HG02870 (cell line): ENCODE measurements around the gene UNC5B.

ENCODE experiments used
- ATAC-seq: cut with Tn5 transposase; IDR thresholded peaks from one replicate; pipeline ENCODE4 v1.9.1; 2021; ENCODE audit warnings: mild to moderate bottlenecking, moderate library complexity; ENCODE audit not compliant: unreplicated experiment

The UNC5B gene

GRCh38 chr10:71251319-71251718 is 38.9 kb downstream of the UNC5B start:
- ATAC-seq, result no peak

- no peak for ATAC-seq
Observed at GRCh38 chr10:71252220-71252619, 39.9 kb downstream of the UNC5B start.

- no peak for ATAC-seq
Observed at GRCh38 chr10:71253981-71254818, 41.8 kb downstream of the UNC5B start.

- no peak for ATAC-seq
Observed at GRCh38 chr10:71254834-71255549, 42.6 kb downstream of the UNC5B start.

- no peak for ATAC-seq
Observed at GRCh38 chr10:71255550-71255807, 43.1 kb downstream of the UNC5B start.

GRCh38 chr10:71255808-71256660 is 43.7 kb downstream of the UNC5B start:
- no peak for ATAC-seq

GRCh38 chr10:71256661-71257318 is 44.4 kb downstream of the UNC5B start:
- no peak for ATAC-seq

- ATAC-seq, result no peak
Observed at GRCh38 chr10:71257319-71257997, 45.1 kb downstream of the UNC5B start.

GRCh38 chr10:71258046-71258445 is 45.7 kb downstream of the UNC5B start:
- ATAC-seq, result no peak

- ATAC-seq, result no peak
Observed at GRCh38 chr10:71258446-71259145, 46.2 kb downstream of the UNC5B start.

GRCh38 chr10:71259282-71259681 is 46.9 kb downstream of the UNC5B start:
- ATAC-seq, result no peak

- no peak for ATAC-seq
Observed at GRCh38 chr10:71259815-71260501, 47.6 kb downstream of the UNC5B start.

GRCh38 chr10:71260622-71261325 is 48.4 kb downstream of the UNC5B start:
- no peak for ATAC-seq

- ATAC-seq, result no peak
Observed at GRCh38 chr10:71262027-71262426, 49.7 kb downstream of the UNC5B start.

GRCh38 chr10:71262817-71263216 is 50.4 kb downstream of the UNC5B start:
- no peak for ATAC-seq

GRCh38 chr10:71263376-71263775 is 51.0 kb downstream of the UNC5B start:
- ATAC-seq, result no peak

GRCh38 chr10:71264345-71265200 is 52.2 kb downstream of the UNC5B start:
- ATAC-seq, result no peak

GRCh38 chr10:71265201-71265575 is 52.8 kb downstream of the UNC5B start:
- no peak for ATAC-seq
